Activated naive CD4-positive, alpha-beta T cell treated with anti-CD3 and anti-CD28 coated beads, Interleukin-2, amount 50 U/mL, for 24 hours (primary cell): ENCODE results near the gene BABAM1.
A peak's percentile ranks its signal among the peaks of the same experiment; 100 is the strongest.
"Not testable (repeated sequence)": the region's sequence is repeated elsewhere in the genome, so short reads cannot be mapped to it uniquely, and the experiment has no call there.

Source experiments
- H3K27ac Mint-ChIP-seq: one replicate; pipeline ENCODE4 v1.8.0; 2021; ENCODE audit warnings: mild to moderate bottlenecking, mixed read lengths
- H3K27me3 Mint-ChIP-seq: one replicate; pipeline ENCODE4 v1.8.0; 2021; ENCODE audit warnings: mixed read lengths
- H3K36me3 Mint-ChIP-seq: one replicate; pipeline ENCODE4 v1.8.0; 2021; ENCODE audit warnings: mixed read lengths
- H3K4me1 Mint-ChIP-seq: one replicate; pipeline ENCODE4 v1.8.0; 2021; ENCODE audit warnings: mixed read lengths
- H3K4me3 Mint-ChIP-seq: one replicate; pipeline ENCODE4 v1.8.0; 2021; ENCODE audit warnings: mild to moderate bottlenecking, mixed read lengths
- H3K9me3 Mint-ChIP-seq: one replicate; pipeline ENCODE4 v1.8.0; 2021; ENCODE audit warnings: mixed read lengths

BABAM1 gene

GRCh38 chr19:17256130-17256529 lies 11.1 kb upstream of the BABAM1 start:
- H3K27ac Mint-ChIP-seq, result no peak overlapping the region
- H3K9me3 Mint-ChIP-seq, result no peaks in the 10 kb centered on the region
- peaks cover 6% of the 10 kb centered on the region for H3K4me1 Mint-ChIP-seq
- no peak overlapping the region for H3K4me3 Mint-ChIP-seq
- no peaks in the 10 kb centered on the region for H3K27me3 Mint-ChIP-seq
- no peaks in the 10 kb centered on the region for H3K36me3 Mint-ChIP-seq

DNA sequence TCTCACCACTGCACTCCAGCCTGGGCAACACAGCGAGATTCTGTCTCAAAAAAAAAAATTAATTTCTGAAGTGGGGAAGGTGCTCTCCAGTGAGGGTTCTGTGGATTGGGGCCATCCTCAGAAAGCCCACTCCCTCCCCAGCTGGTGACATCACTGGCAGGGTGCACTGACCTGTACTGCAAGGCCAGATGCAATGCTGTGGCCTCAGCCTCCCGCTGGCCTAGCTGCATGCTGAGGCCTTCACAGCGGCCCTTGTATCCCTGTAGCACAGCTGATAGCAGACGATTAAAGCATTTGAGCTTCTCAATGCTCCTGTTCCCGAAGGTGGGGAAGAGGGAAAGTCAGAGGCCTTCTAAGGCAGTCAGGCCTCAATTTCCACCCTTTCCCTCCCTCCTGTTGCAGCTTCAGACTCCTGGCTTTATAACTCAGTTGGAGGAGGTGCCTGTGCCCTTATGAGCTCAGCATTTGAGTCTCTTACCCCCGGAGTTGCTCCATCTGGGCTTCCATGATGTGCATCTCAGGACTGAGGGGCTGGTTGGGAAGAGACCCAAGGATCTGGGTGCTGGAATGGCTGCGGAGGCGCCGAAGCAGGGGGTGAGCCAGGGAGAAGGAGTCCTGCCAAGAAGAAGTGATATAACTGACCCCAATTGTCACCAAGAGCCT lies 8.0 kb upstream of the BABAM1 start:
- H3K27ac Mint-ChIP-seq, result no peak overlapping the region
- no peaks in the 10 kb centered on the region for H3K36me3 Mint-ChIP-seq
- peaks cover 6% of the 10 kb centered on the region for H3K4me1 Mint-ChIP-seq
- H3K9me3 Mint-ChIP-seq, result no peaks in the 10 kb centered on the region
- no peak overlapping the region for H3K4me3 Mint-ChIP-seq
- no peaks in the 10 kb centered on the region for H3K27me3 Mint-ChIP-seq

DNA sequence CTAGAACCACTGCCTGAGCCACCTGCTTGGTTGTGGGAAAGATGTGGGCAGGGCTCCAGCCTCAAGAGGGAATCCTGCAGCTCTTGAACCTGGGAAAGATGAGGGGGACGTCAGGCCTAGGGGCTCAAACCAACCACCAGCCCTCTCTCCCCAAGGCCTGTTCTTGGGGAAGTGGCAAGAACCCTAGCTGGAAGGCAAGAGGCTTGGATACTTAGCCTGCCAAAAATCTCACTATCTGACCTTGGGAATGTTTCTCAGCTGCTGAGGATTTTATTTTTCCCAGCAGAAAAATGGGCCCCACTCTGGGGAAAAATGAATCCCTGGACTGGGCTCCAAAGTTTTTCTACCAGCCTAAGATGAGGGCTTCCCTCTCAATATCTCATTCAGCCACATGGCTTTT lies 7.3 kb upstream of the BABAM1 start:
- Mint-ChIP-seq H3K4me3 (no peak overlapping the region), H3K27me3 (no peaks in the 10 kb centered on the region), H3K36me3 (no peaks in the 10 kb centered on the region), H3K4me1 (peaks cover 13% of the 10 kb centered on the region), H3K27ac (no peak overlapping the region), H3K9me3 (no peaks in the 10 kb centered on the region)

- Mint-ChIP-seq H3K9me3 (no peaks in the 10 kb centered on the region), H3K27ac (peak overlapping the region; percentile 20), H3K27me3 (no peaks in the 10 kb centered on the region), H3K4me1 (peaks cover 13% of the 10 kb centered on the region), H3K36me3 (no peaks in the 10 kb centered on the region), H3K4me3 (no peak overlapping the region)
Observed at GRCh38 chr19:17260842-17261325, 6.4 kb upstream of the BABAM1 start.

- H3K27me3 Mint-ChIP-seq, result no peaks in the 10 kb centered on the region
- H3K9me3 Mint-ChIP-seq, result no peaks in the 10 kb centered on the region
- H3K27ac Mint-ChIP-seq, result no peak overlapping the region
- H3K4me1 Mint-ChIP-seq, result peaks cover 19% of the 10 kb centered on the region
- no peak overlapping the region for H3K4me3 Mint-ChIP-seq
- no peaks in the 10 kb centered on the region for H3K36me3 Mint-ChIP-seq
Observed at GRCh38 chr19:17262557-17262956, 4.7 kb upstream of the BABAM1 start.

GRCh38 chr19:17263712-17264640 lies 3.3 kb upstream of the BABAM1 start:
- Mint-ChIP-seq H3K4me3 (no peak overlapping the region), H3K9me3 (no peaks in the 10 kb centered on the region), H3K36me3 (no peaks in the 10 kb centered on the region), H3K27me3 (no peaks in the 10 kb centered on the region), H3K27ac (peak overlapping the region; percentile 55), H3K4me1 (peaks cover 28% of the 10 kb centered on the region)

DNA sequence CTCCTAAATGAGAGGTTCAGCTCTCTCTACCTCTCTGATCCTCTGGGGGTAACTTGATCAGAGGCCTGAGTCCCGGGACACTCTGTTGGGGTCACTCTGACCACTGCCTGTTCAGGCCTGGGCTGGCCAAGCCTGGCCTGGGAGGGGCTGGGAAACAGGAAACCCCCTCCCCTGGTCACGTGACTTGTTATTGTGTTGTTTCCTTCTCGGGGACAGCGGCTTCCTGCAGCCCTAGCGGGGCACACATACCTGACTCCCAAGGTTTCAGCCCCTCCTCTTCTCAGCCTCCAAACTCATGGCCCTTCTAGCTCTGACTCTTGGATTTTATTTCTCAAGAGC lies 2.6 kb upstream of the BABAM1 start, which contains the start of gene USHBP1:
USHBP1 (minus strand) TSS at position 105 of the 339 bp plus-strand sequence. CDS start 446 bp downstream, outside the sequence.
- Mint-ChIP-seq H3K27ac (peak within 1 kb of the TSS; percentile 55), H3K4me3 (no peak within 1 kb of the TSS), H3K4me1 (peaks cover 28% of the 10 kb centered on the region), H3K27me3 (no peaks in the 10 kb centered on the region), H3K36me3 (no peaks in the 10 kb centered on the region), H3K9me3 (no peaks in the 10 kb centered on the region)

- Mint-ChIP-seq H3K9me3 (no peaks in the 10 kb centered on the region), H3K36me3 (no peaks in the 10 kb centered on the region), H3K27ac (no peak overlapping the region), H3K27me3 (no peaks in the 10 kb centered on the region), H3K4me3 (no peak overlapping the region), H3K4me1 (peaks cover 23% of the 10 kb centered on the region)
Observed at GRCh38 chr19:17266026-17266425, 1.2 kb upstream of the BABAM1 start.

DNA sequence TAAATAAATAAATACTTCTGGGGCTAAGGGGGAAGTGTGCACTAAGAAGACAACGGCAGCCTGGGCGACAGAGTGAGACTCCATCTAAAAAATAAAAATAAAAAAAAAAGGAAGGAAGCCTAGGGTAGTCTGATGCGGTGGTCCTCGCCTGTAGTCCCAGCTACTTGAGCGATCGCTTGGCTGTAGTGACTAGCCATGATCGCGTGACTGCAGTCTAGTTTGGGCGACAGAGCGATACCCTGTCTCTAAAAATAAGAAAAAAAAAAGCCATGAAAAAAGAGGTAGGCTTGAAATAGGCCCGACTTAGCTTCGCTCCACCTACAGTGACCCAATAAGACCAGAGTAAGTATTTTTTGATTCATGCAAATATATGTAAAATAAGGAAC lies 661 bp upstream of the BABAM1 start:
- Mint-ChIP-seq H3K9me3 (no peaks in the 10 kb centered on the region), H3K4me1 (peaks cover 22% of the 10 kb centered on the region), H3K36me3 (no peaks in the 10 kb centered on the region), H3K27me3 (no peaks in the 10 kb centered on the region), H3K27ac (peak overlapping the region; percentile 48), H3K4me3 (peak overlapping the region; percentile 96)

DNA sequence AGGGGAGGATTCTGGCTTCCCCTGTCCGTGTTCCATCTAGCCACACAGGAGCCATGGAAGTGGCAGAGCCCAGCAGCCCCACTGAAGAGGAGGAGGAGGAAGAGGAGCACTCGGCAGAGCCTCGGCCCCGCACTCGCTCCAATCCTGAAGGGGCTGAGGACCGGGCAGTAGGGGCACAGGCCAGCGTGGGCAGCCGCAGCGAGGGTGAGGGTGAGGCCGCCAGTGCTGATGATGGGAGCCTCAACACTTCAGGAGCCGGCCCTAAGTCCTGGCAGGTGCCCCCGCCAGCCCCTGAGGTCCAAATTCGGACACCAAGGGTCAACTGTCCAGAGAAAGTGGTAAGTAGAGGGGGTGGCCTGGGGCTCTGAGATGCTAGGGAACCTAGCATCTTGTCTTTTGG lies 1.5 kb downstream of the BABAM1 start:
- Mint-ChIP-seq H3K27ac (no peak overlapping the region), H3K4me3 (peak overlapping the region; percentile 96), H3K36me3 (peaks cover 2% of the 10 kb centered on the region), H3K4me1 (peaks cover 22% of the 10 kb centered on the region), H3K9me3 (no peaks in the 10 kb centered on the region), H3K27me3 (no peaks in the 10 kb centered on the region)

DNA sequence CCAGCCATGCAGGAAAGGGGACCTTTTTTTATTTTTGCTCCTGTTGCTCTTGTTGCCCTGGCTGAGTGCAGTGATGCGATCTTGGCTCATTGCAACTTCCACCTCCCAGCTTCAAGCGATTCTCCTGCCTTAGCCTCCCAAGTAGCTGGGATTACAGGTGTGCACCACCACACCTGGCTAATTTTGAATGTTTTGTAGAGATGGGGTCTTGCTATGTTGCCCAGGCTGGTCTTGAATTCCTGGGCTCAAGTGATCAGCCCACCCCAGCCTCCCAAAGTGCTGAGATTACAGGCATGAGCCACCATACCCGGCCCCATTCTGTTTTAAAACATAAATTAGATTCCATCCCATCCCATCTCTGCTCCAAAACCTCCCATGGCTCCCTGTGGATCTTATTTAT lies 7.6 kb downstream of the BABAM1 start:
- not testable (repeated sequence) for H3K4me1 Mint-ChIP-seq, H3K9me3 Mint-ChIP-seq, H3K4me3 Mint-ChIP-seq, H3K27me3 Mint-ChIP-seq, H3K27ac Mint-ChIP-seq, H3K36me3 Mint-ChIP-seq

DNA sequence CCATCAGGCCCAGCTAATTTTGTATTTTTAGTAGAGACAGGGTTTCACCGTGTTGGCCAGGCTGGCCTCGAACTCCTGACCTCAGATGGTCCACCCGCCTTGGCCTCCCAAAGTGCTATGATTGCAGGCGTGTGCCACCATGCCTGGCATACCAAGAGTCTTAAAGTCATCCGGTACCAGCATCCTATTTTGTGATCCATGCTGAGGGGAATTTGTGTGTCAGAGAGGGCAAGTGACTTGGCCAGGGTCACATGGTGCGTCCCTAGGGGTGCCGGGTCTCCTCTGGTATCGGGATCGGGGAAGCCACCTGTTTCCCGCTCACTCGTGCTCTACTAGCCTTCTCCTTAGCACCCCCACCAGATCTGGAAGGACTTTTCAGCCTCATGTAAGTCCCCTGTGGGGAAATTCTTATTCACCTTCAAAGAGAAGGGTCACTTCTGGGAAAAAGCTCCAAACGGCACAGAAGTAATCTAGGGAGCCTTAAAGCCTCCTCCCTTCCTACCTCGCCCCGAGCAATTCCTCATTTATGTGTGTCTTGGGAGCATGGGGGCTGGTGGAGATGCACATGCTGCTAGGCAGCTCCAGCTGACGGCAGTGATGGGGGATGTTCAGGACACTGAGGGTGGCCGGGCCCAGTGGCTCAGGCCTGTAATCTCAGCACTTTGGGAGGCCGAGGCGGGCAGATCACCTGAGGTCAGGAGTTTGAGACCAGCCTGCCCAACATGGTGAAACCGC lies 8.4 kb downstream of the BABAM1 start:
- H3K9me3 Mint-ChIP-seq, result no peaks in the 10 kb centered on the region
- H3K27me3 Mint-ChIP-seq, result no peaks in the 10 kb centered on the region
- peaks cover 6% of the 10 kb centered on the region for H3K36me3 Mint-ChIP-seq
- no peaks in the 10 kb centered on the region for H3K4me1 Mint-ChIP-seq
- H3K4me3 Mint-ChIP-seq, result no peak overlapping the region
- H3K27ac Mint-ChIP-seq, result no peak overlapping the region

- no peaks in the 10 kb centered on the region for H3K4me1 Mint-ChIP-seq
Observed at GRCh38 chr19:17279436-17279835, 12.2 kb downstream of the BABAM1 start.

GRCh38 chr19:17281391-17282304 lies 14.4 kb downstream of the BABAM1 start, which contains the start of gene ANKLE1:
TSS of gene ANKLE1 (plus strand) at chr19:17281901. CDS start at chr19:17281921, 20 bp downstream.
- Mint-ChIP-seq H3K27me3 (no peaks in the 10 kb centered on the region), H3K36me3 (peaks cover under 1% of the 10 kb centered on the region), H3K4me1 (no peaks in the 10 kb centered on the region), H3K9me3 (no peaks in the 10 kb centered on the region), H3K4me3 (peak within 1 kb of the TSS; percentile 89), H3K27ac (peak within 1 kb of the TSS; percentile 41)

More at GRCh38 chr19:17279436-17279835, 12.2 kb downstream of the BABAM1 start:
- Mint-ChIP-seq H3K27me3 (no peaks in the 10 kb centered on the region), H3K27ac (no peak overlapping the region), H3K4me3 (no peak overlapping the region), H3K9me3 (no peaks in the 10 kb centered on the region), H3K36me3 (peaks cover 4% of the 10 kb centered on the region)
